HG03439 (cell line): ENCODE measurements around the gene MIB1.

ENCODE experiments used
- ATAC-seq: cut with Tn5 transposase; IDR thresholded peaks from one replicate; pipeline ENCODE4 v1.9.1; 2021; ENCODE audit warnings: mild to moderate bottlenecking, moderate library complexity; ENCODE audit not compliant: unreplicated experiment

Gene MIB1

DNA sequence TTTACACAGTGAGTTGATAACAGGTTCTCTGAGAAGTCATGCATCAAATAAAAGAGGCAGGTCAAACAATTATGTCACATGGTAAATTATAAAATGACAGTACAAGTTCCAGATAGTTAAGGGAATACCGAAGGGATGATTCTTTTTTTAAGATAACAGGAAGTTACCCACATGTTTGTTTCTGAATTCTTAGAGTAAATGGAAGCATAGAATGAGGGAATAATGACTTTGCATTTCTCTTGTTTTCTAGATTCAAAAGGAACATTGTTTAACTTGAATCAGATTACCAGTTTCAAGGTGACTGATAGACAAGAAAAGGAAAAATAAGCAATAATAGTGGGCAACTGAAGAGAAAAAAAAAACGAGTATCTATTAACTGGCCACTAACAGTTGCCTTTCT, 124.5 kb downstream of the MIB1 start:
- ATAC-seq = no peak

DNA sequence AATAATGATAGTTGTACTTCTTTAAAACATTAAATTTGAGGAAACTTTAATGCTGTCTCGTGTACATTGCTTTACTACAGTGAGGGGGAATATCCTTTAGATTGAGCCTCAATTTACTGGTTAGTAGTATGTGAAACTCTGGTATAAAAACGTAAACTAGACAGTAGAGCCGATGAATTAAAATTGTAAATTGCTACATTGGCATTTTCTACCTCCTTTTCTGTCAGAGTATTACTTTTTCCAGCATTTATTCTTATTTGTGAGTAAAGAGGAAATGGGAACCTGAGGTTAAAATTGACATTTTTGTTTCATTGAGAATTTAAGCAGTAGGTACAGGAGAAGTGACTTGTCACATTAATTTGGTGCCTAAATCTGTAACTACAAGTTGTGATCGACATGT, 128.2 kb downstream of the MIB1 start:
- no peak for ATAC-seq

DNA sequence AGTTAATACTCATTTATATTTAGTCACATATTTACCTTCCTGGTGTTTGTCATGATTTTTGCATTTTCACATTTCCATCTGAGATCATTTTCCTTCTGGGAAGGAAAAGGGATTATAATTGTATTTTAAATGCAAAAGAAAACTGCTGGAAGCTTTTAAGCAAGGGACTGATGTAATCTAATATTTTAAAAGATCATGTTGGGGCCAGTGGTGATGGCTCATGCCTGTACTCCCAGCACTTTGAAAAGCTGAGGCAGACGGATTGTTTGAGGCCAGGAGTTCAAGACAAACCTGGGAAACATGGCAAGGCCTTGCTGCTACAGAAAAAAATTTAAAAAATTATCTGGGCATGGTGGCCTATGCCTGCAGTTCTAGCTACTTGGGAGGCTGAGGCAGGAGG, 149.0 kb downstream of the MIB1 start:
- ATAC-seq = no peak

DNA sequence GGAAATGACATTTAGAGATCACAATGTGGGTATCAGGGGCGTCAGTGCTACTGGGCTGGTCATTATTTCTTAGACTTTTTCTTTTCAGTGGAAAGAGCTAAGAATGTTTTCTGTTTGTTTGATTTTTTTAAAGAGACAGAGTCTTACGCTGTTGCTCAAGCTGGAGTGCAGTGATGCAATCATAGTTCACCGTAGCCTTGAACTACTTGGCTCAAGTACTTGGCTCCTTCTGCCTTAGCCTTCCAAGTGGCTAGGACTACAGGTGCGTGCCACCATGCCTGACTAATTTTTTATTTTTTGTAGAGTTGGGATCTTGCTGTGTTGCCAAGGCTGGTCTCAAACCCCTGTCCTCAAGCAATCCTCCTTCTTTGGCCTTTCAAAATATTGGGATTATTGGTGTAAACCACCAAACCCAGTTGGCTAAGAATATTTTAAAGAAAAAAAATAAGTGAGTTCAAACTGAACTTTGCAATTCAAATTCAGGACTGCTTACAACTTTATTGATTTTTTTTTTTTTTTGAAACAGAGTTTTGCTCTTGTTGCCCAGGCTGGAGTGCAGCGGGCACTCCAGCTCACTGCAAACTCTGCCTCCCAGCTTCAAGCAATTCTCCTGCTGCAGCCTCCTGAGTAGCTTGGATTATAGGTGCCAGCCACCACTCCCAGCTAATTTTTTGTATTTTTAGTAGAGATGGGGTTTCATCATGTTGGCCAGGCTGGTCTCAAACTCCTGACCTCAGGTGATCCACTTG, 154.2 kb downstream of the MIB1 start:
- ATAC-seq = no peak

DNA sequence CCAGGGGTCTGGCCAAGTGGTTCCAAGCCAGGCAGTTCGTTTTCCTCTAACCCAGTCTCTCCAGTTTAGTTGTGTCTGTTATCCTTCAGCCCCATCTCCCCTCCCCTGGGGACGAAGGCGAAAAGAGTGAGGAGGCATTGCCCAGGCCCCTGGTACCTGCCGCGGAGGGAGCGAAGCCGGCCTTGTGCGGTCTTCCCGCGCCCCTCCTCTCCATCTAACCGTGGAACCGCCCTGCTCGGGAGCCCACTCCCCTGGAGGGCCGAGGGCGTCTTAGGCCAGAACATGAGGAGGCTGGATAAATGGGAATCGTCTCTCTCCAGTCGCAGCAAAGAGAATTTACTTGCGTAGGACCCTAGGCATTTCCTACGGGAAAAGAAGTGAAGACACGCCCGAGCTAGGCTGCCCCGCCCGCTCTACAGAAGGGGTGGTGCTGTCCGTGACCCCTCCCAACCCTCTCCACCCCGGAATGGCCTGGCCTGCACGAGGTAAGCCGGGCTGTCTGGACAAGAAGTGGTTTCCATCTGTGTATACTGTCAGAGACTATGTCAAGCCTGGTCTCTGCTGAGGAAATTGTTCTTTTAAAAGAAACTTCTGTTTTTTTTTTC, 156.2 kb downstream of the MIB1 start:
- ATAC-seq = no peak

DNA sequence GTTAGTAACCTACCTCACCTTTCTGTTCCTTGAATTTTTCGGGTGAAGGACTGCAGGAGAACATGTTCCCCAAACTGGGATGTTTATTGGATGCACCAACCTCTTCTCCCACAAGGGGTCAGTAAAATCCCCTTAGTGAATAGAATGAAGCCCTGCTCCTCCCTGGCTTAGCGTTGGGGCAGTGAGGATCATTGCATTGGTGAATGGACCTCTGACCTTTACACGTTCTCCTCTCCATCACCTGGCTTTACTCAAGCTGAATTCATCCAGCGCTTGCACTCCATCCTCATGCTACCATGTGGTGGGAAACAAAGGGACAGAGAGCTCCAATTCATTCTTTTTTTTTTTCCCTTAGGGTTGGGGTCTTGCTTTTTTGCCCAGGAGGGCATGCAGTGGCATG, 157.2 kb downstream of the MIB1 start:
- ATAC-seq = no peak

DNA sequence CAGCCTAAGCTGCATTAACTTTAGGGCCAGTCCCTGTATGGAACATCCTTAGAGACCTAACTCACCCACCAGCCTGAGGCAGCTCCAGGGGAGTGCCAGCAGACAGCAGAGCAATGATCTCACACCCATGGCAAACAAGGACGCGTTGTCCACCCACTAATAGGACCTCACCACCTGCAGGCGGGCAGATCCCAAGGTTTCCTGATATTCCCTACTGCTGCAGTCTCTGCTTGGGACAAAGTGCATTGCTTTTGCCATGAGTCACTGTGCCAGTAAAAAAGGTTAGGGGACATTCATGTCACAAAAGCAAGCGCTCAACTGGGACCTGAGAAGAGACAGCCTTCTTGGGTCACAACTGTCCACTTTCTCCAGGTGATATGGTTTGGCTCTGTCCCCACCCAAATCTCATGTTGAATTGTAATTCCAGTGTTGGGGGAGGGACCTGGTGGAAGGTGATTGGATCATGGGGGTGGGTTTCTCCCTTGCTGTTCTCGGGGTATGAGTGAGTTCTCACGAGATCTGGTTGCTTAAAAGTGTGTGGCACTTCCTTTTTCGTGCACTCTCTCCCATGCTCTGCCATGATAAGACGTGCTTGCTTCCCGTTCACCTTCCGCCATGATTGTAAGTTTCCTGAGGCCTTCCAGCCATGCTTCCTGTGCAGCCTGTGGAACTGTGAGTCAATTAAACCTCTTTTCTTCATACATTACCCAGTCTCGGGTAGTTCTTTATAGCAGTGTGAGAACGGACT, 160.2 kb downstream of the MIB1 start:
- ATAC-seq = no peak

DNA sequence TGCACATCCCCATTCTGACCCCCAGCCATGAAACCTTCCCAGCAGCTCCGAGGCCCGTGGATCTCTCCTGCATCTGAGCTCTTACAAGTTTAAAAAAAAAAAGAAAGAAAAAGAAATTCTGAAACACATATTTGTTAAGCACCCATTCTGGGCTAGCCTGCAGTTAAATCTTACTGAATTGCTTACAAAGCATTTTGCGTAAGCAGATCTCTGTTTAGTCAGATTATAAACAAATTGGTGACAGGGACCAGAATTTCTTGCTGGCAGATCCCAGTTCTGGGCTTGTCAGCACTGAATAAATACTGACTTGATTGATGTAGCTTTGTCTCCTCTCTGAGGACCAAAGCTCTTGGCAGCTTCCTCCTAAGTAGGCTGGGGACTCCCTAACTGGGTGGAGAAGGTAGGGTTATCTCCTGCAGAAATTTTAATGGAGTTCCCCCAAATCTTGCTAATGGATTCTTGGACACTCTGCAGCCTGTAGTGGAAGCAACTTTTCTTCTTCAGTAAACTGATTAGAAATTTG, 160.9 kb downstream of the MIB1 start:
- no peak for ATAC-seq

DNA sequence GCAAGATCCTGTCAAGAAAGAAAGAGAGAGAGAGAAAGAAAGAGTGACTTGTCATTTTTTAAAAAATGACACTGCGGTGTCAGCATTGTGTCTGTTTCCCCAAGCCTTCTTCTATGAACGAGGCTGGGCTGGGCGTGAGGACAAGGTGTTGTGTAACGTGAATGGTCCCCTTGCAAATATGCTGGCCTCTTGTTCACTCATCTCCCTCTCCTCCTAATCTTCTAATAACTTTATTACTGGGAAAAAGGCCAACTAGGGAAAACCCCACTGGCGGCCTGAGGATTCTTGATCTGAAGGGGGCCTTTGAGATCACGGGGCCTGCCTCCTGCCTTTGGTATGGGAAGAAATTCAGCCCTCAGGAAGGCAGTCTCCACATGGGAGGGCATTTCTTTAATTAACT, 163.1 kb downstream of the MIB1 start:
- no peak for ATAC-seq

DNA sequence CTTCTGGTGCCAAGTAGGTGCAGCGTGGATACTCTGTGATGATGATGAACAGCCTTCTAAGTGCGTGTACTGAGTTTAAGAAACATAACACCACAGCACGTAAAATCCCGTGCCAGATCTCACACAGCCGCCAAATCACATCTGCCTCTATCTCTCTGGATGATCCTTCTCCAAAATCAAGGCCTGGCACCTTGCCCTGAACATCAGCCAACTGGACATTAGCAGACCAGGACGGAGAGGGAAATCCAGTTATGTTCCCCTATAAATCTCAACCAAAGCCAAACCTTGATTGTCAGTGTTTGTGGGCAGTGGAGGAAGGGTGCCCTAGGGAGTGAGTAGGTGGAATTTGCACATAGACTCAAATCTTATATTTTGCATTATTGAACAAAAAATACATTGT, 164.3 kb downstream of the MIB1 start:
- no peak for ATAC-seq

DNA sequence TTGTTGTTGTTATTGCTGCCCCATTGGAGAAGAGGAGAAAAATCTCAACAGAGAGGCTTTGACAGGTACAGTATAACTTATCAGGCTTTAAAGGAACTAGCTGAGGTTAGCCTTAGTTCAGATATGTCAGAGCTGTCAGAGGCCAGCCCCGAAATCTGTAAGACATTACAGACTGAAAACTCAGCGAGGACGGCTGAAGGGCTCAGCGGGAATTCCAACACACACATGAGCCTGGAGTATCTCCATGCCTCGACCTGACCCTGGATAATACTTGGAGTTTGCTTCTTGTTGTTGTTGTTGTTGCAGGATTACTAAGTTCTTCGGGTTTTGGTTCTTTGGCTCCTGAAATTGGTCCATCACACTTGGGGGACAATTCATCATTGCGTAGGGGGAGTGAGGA, 166.9 kb downstream of the MIB1 start:
- ATAC-seq = no peak

DNA sequence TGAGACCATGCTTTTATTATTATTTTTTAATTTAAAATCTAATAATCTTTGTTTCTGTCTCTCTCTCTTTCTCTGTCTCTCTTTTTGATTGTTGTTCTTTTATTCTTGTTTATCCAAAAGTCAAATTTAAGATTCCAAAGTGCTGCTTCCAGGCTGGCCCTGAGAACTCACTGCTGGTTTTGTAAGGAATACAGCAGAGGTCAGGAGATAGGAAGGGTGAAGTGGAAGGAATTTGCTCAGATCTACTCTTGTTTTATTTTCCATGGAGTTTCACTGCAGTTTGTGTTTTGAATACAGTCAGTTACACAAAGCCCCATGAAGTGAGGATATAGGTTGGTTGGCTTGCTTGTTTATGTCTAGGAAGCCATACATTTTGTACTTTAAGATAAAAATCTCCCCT, 168.1 kb downstream of the MIB1 start:
- no peak for ATAC-seq

DNA sequence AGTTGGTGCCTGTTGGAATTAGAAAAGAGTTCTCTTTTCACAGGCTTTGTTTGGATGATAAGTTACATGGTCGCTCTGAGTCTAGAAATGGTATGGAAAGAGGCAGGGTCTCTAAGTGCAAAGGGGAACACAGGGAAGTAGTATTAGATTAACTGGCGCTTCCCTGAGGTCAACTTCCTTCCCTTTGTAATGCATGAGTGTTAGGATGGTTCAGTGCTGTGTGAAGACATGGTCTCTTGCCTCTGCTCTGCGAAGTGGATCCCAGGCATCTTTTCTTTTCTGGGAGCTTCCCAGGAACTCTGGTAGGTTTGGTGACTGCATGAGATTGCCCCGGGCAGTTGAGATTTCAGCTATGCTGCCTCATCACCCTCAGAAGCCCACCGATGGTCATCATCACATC, 170.3 kb downstream of the MIB1 start:
- no peak for ATAC-seq

DNA sequence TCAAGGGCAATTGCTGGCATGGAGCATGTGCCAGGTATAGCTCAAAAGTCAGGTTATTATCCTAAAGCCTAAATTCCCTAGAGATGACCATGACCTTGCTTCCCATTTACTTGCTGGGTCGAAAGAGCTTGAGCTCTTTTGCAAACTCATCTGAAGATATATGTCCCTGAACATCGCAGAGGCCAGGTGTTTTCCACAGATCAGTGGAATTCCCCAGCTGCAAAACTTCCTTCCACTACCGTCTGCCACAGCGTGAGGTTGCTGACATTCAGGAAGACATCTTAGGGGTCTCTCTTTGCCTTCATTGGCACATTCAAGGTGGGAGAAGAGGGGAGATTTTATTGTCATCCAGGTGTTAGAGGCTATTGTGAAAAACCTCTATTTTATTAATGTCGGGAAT, 171.0 kb downstream of the MIB1 start:
- no peak for ATAC-seq

DNA sequence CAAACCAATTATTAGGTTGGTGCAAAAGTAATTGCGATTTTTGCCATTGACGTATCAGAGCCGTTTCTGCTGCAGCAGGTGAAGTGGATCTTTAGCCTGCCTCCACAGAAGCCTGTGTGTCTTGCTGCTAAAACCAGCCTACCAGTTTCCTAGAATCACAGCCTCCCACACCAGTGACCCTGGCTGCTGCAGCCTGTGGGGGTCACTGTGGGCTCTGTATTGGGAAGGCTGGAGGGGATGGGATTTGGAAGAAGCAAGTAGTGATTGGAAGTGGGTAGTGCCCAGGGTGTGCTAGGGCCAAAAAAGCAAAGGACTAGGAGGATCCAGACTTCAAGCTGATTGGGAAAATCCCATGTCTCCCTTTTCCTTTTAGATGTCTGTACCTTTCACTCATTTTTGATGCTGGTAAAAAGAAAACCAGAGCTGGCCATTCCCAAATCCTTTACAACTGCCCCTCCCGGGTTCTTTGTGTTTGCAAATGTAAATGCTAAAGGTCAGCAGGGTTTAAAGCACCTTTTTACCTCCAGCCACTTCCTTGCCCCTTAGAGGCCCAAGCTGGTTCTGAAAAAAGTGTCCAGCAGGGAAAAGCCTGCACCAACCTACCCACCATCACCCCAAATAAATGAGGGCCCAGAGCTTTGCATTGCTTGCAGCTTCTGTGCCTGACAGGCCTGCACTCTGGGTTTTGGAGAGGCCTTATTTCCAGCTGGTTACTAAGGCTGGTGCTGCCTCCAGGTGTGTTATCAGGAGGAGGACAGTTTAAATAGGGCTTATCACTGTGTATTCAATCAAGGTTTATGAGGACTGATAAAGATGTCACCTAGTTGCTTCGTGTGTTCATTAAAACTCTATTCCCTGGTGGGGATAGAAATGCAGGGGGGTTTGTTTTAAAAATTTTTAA, 172.0 kb downstream of the MIB1 start:
- no peak for ATAC-seq

DNA sequence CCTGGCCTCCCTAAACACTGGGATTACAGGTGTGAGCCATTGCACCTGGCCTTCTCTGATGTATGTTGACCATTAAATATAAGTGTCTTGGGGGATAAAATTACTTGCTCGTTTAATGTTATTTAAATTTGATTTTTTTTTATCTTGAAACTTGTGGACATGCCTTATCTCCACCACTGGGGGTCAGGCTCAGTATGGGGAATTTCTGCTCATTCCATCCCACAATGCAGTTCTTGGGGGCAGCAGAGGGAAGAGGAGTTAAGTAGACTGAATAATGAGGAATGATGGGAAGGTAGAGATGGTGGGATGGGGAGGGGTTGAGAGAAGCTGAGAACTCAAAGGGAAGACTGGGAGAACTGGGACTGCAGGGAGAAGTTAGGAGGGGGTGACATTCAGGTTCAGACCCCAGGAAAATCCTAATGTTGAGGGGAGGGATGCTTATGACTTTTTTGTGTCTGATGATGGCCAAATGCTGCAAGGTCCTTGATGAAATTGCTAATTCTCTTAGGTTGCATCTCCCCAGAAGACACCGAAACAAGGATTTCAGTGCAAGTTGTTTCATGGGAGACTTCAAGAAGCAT, 174.2 kb downstream of the MIB1 start:
- ATAC-seq = no peak

DNA sequence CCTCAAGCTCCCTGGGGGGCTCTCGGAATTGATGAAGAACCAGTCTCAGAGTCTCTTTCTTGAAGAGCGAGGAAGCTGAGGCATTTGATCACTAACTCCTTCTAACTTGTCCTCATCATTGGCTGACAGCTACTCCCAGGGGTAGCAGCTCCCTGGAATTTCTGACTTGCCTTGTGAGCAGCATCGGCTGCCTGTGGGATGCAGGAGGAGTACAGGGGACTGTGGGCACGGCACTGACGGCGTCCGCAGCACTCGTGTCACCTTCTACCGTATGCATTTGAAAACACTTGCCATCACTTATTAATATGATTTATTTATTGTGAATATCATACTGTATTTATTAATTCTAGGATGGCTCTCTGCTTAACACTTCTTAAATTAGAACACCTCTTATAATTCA, 175.0 kb downstream of the MIB1 start:
- ATAC-seq = no peak

DNA sequence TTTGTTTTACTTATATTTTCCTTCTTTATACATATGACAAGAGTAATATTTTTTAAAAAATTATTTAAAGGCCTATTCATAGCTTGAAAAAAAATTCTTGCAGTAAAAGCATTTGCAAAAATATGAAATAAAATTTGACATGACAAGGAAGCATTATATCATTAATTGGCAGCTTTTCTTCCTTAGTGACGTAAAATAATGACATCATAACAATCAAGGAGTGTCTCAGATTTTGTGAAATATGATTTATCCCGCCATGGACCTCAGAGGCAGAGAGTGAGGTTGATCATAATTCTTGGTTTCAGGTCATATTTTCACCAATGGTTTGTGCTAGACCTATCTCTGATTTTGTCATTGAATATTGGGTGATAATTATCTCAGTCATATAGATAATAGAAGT, 176.0 kb downstream of the MIB1 start:
- no peak for ATAC-seq

DNA sequence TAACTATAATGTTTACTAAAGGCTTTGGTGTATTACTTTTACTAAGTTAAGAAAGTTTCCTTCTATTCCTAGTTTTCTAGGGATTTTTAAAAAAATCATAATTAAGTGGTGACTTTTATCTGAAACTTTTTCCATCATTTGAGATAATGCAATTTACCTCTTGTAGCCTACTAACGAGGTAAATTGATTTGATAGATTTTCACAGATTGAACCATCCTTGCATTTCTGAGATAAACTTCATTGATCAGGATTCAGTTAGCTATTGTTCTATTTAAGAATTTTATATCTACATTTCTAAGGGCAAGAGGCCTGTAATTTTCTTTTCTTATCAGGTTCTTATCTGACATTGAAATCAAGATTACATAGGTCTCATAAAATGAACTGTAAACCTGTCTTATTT, 178.1 kb downstream of the MIB1 start:
- ATAC-seq = no peak
